ENCODE measurements around the gene CDH4.

- TF ChIP-seq EP300 (IDR thresholded peaks at IDR 0.05; ENCODE audit: low read depth) (no peak), POLR2A (IDR thresholded peaks at IDR 0.05) (no peak), CTCF (IDR thresholded peaks at IDR 0.05) (no peak)
Measured at GRCh38 chr20:61298661-61299060, 46.6 kb downstream of the CDH4 start.
